Measurements from ENCODE around the gene BMF.

Gene BMF

DNA sequence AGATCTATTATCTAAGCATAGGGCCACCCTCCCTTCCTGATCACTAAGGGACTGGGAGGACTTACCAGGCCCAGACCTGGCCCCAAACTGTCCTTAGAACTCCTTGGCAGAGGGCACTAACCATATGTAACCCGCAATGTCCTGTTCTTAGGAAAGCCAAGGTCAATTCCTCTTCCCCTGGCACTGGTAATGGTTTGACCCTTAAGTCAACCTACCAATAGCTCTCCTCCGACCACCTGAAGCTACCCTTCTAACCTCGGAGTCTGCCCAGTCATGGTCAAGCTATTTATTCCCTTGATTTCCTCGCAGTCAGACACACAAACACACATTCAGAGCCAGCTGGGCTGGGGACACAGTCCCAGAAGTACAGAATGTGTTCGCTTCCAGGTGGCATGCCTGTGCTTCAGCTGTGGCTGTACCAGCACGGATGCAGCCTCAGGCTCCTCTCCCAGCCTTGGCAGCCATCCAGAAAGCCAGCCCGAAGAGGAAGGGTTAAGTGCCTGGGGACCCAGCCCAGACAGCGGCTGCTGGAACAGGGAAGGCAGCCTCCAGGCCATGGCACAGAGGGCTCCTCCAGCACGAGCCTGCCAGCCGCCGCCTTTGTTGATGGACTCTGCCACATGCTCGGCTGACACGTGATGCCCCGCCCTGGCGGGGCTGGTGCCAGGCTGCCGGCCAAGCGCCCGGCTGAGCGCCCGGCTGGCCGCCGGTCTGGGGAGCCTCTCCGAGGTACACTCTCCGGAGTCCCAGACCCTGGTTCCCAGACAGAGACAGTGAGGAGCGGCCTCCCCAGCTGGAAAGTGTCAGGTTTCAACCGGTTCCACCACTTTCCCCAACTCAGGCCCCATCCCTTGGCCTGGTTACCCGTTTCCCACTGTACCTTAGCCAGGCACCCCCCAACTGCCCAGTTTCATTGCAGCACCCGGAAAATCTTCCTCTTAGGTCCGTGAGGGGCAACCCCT is 5.5 kb downstream of the BMF start:
- DNase-seq = no peak

DNA sequence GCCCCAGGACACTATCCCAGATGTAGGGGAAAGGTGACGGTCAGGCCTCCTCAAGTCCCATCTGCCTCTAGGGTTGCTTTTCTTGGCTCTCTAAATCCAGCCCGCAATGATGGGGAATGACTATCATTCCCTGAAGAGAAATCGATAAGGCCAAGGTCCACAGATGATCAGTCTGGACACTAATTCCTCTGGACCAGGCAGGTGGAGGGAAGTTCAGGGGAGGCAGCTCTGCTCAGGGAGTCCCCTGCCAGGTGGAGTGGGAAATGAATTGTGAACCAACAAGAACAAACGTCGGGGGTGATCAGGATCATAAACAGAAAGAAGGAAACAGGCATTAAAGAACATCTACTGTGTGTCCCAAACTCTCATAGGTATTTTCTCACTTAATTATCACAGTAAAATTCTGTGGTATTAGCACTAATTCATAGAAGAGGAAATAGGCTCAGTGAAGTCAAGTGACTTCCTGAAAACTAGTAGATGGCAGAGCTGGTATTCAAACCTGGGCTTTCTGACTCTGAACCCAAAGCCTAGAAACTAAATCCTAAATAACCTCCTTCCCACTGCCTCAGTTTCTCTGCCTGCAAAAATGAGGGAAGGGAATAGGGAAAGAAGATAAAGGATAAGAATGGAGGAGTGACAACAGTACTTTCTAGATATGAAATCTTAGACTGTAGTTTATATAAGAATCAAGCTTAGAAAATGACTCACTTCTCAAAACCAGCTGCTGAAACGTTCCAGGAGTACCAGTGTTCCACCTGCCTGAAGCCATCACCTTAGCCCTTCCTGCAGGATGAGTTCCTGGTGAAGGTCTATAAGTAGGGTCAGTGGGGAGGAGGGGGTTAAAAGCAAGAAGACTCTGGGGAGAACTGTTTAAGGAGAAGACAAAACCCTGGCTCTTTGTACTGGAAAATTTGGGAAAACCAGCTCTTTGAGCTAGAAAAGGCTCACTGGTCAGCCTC is 7.5 kb downstream of the BMF start:
- DNase-seq = no peak

GRCh38 chr15:40100123-40100946 is 8.3 kb downstream of the BMF start:
- DNase-seq = no peak

DNA sequence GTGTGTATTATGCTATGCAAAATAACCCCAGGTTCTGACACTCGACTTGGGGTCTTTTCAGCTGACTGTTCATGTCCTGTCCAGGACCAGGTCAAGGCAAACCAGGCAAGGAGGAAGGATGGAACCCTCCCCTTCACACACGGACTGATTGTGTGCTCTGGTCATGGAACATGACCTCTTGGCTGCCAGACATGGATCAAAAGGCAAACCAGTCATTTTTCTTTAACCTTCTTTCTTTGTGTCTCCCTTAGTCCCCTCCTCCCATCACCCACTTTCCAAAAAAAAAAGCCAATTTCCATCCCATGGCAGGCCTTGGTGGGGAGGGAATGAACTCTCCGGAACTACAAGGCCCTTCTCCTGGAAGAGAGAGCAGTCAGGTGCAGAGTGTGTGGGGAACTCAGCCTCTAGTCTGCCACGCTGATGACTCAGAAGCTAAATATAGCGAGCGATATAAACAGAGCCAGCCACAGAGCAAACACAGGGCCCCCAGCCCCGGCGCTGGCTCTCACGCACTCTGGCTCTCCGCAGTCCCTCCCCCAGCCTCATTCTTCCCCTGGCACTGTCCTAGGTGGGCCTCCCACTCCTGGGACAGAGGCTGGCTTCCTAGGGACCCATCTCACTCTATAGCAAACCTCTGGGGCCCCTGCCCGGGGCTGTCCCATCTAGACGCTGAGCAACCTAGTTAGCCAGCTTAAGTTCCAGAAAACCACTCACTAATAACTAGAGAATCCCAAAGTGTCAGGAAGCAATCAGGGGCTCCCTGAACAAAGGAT is 10.0 kb downstream of the BMF start:
- peak; percentile 88 for DNase-seq

DNA sequence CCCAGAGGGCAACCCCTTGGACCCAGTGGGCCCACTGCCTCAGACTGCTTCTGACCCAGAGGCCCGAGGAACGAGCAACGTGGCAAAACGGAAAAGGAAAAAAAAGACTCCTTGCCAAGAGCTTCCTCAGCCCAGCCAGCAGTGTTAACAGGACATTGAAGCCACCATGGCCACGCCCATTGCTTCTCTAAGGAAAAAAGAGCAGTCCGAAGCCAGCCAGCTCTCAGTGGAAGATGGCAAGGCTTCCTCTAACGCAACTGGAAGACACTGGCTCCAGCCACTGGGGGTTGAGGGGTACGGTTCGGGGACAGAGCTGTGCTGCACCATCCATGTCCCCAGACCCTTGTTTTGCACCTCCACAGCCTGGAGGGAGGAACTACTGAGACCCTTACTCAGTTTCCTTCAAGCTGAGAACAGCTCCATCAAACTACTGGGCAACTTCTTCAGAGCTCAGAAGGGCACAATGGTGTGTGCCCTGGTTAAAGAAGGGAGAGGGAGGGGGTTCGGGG is 10.7 kb downstream of the BMF start:
- DNase-seq = peak; percentile 85

GRCh38 chr15:40097096-40097967 is 11.3 kb downstream of the BMF start:
- no peak for DNase-seq

GRCh38 chr15:40096094-40096891 is 12.4 kb downstream of the BMF start:
- no peak for DNase-seq

DNA sequence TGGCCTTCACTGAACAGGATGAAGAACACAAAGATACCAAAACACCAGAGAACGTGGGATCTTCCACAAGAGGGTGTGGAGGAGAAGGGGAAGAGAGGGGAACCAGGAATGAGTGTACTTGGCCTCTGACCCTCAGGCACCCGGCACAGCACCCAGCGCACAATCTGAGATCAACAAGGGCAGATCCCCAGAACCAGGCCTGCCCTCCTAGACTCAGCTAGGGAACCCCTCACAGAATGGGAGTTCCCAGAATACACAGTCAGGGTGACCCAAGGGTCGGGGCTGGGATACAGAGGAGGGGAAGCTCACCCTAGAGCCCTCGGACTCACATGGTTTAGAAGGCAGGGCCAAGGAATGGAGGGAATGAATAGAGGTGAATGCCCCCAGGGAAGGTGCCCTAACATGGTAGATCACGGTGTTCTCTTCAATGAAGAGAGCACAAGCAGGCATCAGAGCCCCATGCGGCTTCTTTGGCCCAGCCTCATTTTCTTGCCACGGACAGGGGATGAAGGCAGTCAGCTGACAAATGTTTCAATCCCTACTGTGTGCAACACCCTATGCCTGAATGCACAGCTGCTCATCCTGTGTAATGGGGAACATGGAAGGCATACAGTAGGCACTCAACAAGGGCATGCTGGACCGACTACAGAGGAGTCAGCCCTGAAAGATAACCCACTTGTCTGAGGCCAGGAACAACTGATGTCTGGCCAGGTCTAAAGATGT is 13.1 kb downstream of the BMF start:
- DNase-seq = no peak

DNA sequence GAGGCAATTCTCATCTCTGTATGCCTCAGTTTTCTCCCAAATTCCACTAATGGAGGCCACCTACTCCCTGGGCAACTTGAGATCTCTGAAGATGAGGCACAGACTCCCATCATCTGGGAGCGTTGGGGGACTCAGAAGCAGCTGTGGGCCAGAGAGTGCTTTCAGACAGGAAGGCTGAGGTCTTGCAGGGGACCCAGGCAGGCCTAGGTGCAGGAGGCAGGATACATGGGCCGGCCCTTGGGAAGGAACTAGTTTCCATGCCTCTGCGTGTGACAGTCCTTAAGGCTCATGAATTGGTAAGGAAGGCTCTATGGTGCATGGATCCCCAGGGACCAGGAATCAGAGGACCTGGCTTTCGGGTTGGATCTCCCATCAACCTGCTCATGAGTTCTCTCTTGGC is 14.5 kb downstream of the BMF start:
- no peak for DNase-seq

DNA sequence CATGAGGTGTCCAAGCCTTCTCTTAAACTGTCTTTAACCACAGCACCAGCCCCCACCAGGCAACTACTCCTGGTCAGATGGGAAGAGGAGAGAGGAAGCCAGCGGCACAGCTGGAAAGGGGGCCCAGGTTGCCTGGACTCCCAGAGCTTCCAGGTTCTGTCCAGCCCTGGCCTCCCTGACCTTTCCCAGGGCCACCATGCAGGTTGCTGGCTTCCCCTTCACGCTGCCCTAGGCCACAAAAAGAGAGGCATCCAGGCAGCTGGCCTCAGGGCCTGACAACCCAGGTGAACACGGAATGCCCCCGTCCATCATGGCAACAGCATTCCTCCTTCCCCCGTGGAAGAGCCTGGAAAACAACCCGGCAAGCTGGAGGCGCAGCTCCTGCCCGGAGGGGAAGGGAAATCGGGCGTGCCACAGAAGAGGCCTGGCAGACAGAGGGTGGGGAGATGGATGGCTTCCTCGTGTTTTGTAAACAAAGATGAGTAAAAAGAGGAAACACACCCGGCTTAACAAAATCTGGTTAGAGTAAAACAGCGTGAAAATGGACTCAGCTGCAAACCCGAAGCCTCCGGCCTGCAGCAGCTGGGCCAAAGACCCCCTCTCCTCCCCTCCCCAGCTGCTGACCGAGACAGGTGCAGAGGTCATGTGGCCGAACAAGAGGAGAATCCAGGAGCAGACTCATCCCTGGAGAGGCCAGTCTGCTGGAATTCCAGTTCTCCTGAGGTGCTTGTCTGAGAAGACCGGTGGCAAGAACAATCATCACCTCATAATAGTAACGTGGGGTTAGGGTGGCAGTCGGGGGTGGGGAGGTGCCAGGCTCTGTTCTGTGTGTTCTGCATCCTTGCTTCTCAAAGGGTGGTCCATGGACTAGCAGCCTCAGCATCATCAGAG is 15.5 kb downstream of the BMF start:
- no peak for DNase-seq

DNA sequence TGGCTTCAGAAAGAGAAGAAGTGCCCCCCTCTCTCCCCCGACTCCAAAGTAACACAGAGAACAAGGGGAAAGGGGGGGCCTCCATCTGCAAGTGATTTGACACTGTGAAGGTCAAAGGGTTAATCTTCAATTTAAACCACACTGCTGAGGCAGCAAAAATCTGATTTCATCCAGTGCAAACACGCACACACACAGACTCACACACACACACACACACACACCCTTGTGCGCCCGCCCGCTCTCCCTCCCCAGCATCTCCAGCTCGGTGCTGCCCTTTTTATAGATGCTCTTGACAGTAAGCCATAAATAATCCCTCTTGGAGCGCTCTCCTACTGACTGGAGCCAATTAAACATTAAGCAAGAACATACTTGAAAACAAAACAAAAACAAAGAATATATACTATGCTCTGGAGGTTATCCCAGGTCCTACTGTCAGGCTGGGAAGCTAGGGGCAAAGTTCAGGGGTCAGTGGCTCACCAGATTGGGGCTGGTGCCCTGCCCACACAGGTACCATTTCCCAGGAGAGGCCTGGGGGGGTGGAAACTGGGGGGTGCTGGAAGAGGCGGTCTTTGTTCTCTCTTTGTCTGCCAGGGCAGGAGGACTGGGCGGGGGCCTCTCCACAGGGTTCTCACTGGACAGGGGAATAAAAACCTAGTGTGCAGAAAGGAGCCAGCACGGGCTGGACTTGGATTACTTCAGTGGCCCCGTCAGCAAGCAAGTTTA is 16.3 kb downstream of the BMF start:
- DNase-seq = no peak

- no peak for DNase-seq
Observed at GRCh38 chr15:40091861-40092255, 16.8 kb downstream of the BMF start.

- no peak for DNase-seq
Observed at GRCh38 chr15:40090774-40091455, 17.8 kb downstream of the BMF start.

- no peak for DNase-seq
Observed at GRCh38 chr15:40088929-40089755, 19.5 kb downstream of the BMF start.
